ENCODE results near the gene TPRX1. TPM values are rescaled to one million over a fixed set of nuclear protein-coding genes. Genes with fewer than 3 reads are reported as not detected.

TPRX1 gene
- total and polyA plus RNA-seq, 2 of the 4 experiments (the other 2 are of a cell fraction), result not detected

DNA sequence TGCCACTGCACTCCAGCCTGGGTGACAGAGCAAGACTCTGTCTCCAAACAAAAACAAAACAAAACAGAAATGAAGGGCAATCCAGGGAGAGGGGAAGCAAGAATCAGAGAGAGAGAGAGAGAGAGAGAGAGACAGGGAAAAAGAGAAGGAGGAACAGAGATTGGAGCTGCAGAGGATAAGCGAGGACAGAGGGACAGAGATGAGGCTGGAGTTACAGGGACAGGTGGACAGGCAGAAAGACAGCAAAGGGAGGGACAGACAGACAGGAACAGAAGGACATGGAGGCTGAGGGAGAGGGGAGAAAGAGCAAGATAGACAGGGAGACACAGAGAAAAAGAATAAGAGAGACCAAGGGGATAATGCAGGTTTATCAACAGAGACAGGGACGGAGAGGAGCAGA lies 16.1 kb upstream of the TPRX1 start:
- Histone ChIP-seq H3K9me3 (ENCODE audit: control insufficient read depth, insufficient read depth, low read length) (no peaks in the 10 kb centered on the region), H3K18ac (ENCODE audit: low read depth, low read length) (no peak overlapping the region), H4K20me1 (ENCODE audit: insufficient read depth, low read length) (no peaks in the 10 kb centered on the region), H2AK9ac (replicated peaks; ENCODE audit: low read depth, low read length, poor library complexity) (no peak overlapping the region), H2BK120ac (ENCODE audit: low read depth, low read length) (no peak overlapping the region), H3K27me3 (ENCODE audit: control insufficient read depth, insufficient read depth, low read length) (peaks cover 41% of the 10 kb centered on the region), H3K36me3 (ENCODE audit: control insufficient read depth, insufficient read depth, low read length) (no peaks in the 10 kb centered on the region), H3K4me3 (ENCODE audit: insufficient read depth, low read depth, low read length) (no peak overlapping the region), H3K79me1 (ENCODE audit: low read depth in 1 of 2, low read length in 2 of 2) (no peaks in the 10 kb centered on the region), H3K56ac (ENCODE audit: extremely low read depth, insufficient read depth, low read length) (no peak overlapping the region), H3K4me2 (ENCODE audit: low read depth, low read length) (no peak overlapping the region), H4K5ac (ENCODE audit: low read depth, low read length) (no peak overlapping the region), H3K4me1 (ENCODE audit: control insufficient read depth, insufficient read depth, low read length) (no peaks in the 10 kb centered on the region), H4K91ac (ENCODE audit: insufficient read depth, low read depth, low read length) (no peak overlapping the region), H3K9me1 (ENCODE audit: insufficient read depth, low read length) (no peaks in the 10 kb centered on the region), H3K4ac (ENCODE audit: low read depth, low read length) (no peak overlapping the region), H4K8ac (ENCODE audit: low read depth in 2 of 2, low read length in 2 of 2) (no peak overlapping the region), H2AFZ (replicated peaks; ENCODE audit: low read length, poor library complexity) (no peak overlapping the region), H2AK5ac (ENCODE audit: low read depth, low read length) (no peak overlapping the region), H2BK20ac (ENCODE audit: low read depth, low read length) (no peak overlapping the region), H3K14ac (replicated peaks; ENCODE audit: low read depth, low read length) (no peak overlapping the region), H3K23ac (ENCODE audit: low read depth, low read length) (no peak overlapping the region), H3K27ac (ENCODE audit: insufficient read depth, low read length) (no peak overlapping the region), H2BK15ac (ENCODE audit: low read depth, low read length) (no peak overlapping the region), H3K9ac (ENCODE audit: low read depth, low read length) (no peak overlapping the region), H2BK5ac (ENCODE audit: low read depth, low read length, poor library complexity, severe bottlenecking) (no peak overlapping the region)
- dilution Hi-C loops (cut with HindIII; ENCODE audit: low sequenced_read_pairs, unreplicated experiment), result no loop called here
- in situ Hi-C loops (cut with MboI; ENCODE audit: low sequenced_read_pairs), result no loop called here
- BruUV-seq (replicated peaks), result no TSS peak
- TF ChIP-seq CEBPB (IDR thresholded peaks at IDR 0.05; ENCODE audit: low read depth, low read length) (no peak), BHLHE40 (IDR thresholded peaks at IDR 0.05; ENCODE audit: low read depth, low read length) (no peak), MXI1 (IDR thresholded peaks at IDR 0.05; ENCODE audit: borderline replicate concordance, low read depth, low read length) (no peak), MAZ (IDR thresholded peaks at IDR 0.05; ENCODE audit: borderline replicate concordance, low read depth, low read length) (no peak), MAFK (IDR thresholded peaks at IDR 0.05; ENCODE audit: low read depth, low read length) (no peak), SMC3 (IDR thresholded peaks at IDR 0.05; ENCODE audit: low read depth, low read length) (no peak), RFX5 (IDR thresholded peaks at IDR 0.05; ENCODE audit: low read depth, low read length) (no peak), POLR2A (IDR thresholded peaks at IDR 0.05; ENCODE audit: low read depth, low read length) (no peak)
- TF ChIP-seq, protein P1, sequence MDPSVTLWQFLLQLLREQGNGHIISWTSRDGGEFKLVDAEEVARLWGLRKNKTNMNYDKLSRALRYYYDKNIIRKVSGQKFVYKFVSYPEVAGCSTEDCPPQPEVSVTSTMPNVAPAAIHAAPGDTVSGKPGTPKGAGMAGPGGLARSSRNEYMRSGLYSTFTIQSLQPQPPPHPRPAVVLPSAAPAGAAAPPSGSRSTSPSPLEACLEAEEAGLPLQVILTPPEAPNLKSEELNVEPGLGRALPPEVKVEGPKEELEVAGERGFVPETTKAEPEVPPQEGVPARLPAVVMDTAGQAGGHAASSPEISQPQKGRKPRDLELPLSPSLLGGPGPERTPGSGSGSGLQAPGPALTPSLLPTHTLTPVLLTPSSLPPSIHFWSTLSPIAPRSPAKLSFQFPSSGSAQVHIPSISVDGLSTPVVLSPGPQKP (IDR thresholded peaks at IDR 0.05; ENCODE audit: borderline replicate concordance, low read depth, low read length), result no peak
- ATAC-seq (ENCODE audit: low read depth), result no peak
- DNase-seq, result no peak
- ChIA-PET POLR2A (ENCODE audit: unreplicated experiment) (no interaction called here), CTCF (no interaction called here)
- intact Hi-C loops (cut with micrococcal nuclease), result no loop called here
- 61% methylated on average over 2 of the region's 2 CpGs; no CpG with 5 or more reads in 1 of the 2 experiments for WGBS, 2 experiments (ENCODE audit: extremely low coverage in 2 of 2, insufficient read length in 1 of 2)

Measured in IMR-90 (cell line).